Smooth muscle cell (in vitro differentiated cells): ENCODE measurements around the gene EXPH5. TPM values are rescaled to one million over a fixed set of nuclear protein-coding genes. Genes with fewer than 3 reads are reported as not detected.

ENCODE experiments used
- DNase-seq: peaks from one replicate; lab custom pipeline; 2025; ENCODE audit not compliant: unreplicated experiment; lab: John Stamatoyannopoulos, UW
- H2AFZ ChIP-seq: fragments of 200-600 bp; sonication (generic); 2 replicates; pipeline ENCODE4 v1.6.0; 2016; ENCODE audit warnings: antibody characterized with exemption, low read depth, mild to moderate bottlenecking
- H3F3A ChIP-seq: fragments of 200-600 bp; sonication (generic); 2 replicates; pipeline ENCODE4 v1.6.0; 2017; ENCODE audit warnings: antibody characterized with exemption, low read depth
- H3K27ac ChIP-seq: fragments of 200-600 bp; sonication (generic); 2 replicates; pipeline ENCODE4 v1.5.1; 2016; ENCODE audit warnings: low read depth, mild to moderate bottlenecking
- H3K27me3 ChIP-seq: fragments of 200-600 bp; sonication (generic); 2 replicates; pipeline ENCODE4 v1.6.1; 2016; ENCODE audit warnings: low read depth, mild to moderate bottlenecking
- H3K36me3 ChIP-seq: fragments of 200-600 bp; sonication (generic); 2 replicates; pipeline ENCODE4 v1.5.1; 2016; ENCODE audit warnings: low read depth
- H3K4me1 ChIP-seq: fragments of 200-600 bp; sonication (generic); 2 replicates; pipeline ENCODE4 v1.5.1; 2016; ENCODE audit warnings: low read depth
- H3K4me2 ChIP-seq: fragments of 200-600 bp; sonication (generic); 2 replicates; pipeline ENCODE4 v1.6.0; 2016; ENCODE audit warnings: mild to moderate bottlenecking
- H3K4me3 ChIP-seq: fragments of 200-600 bp; sonication (generic); 2 replicates; pipeline ENCODE4 v1.5.1; 2016; ENCODE audit warnings: mild to moderate bottlenecking
- H3K79me2 ChIP-seq: fragments of 200-600 bp; sonication (generic); 2 replicates; pipeline ENCODE4 v1.6.0; 2016; ENCODE audit warnings: low read depth, mild to moderate bottlenecking
- H3K9ac ChIP-seq: fragments of 200-600 bp; sonication (generic); 2 replicates; pipeline ENCODE4 v1.6.0; 2016; ENCODE audit warnings: low read depth
- H3K9me3 ChIP-seq: fragments of 200-600 bp; sonication (generic); replicated peaks from 2 replicates; pipeline ENCODE4 v1.5.1; 2016; ENCODE audit warnings: low read depth
- H4K20me1 ChIP-seq: fragments of 200-600 bp; sonication (generic); 2 replicates; pipeline ENCODE4 v1.6.0; 2016; ENCODE audit warnings: low read depth
- CTCF ChIP-seq: fragments of 200-600 bp; sonication (generic); IDR thresholded peaks from 2 replicates; pipeline ENCODE4 v1.5.1; 2017; ENCODE audit warnings: borderline replicate concordance, mild to moderate bottlenecking, antibody characterized with exemption; ENCODE audit not compliant: insufficient read depth, poor library complexity, severe bottlenecking
- WGBS: methylation state at CpG from one replicate; pipeline ENCODE4 v1.1.7; 2016; ENCODE audit warnings: low lambda C conversion rate; 5-methylcytosine and 5-hydroxymethylcytosine counted together
- polyA plus RNA-seq: library from polyadenylated mRNA; unstranded; fragments of >200 nt; fragmentation: Nextera tagmentation; extraction: Ambion mirVana; gene quantifications from 2 replicates; pipeline ENCODE4 v1.2.1, GENCODE V29; 2016
- total RNA-seq: library from RNA; depleted of rRNA; stranded (reverse); fragments of >200 nt; gene quantifications from 2 replicates; pipeline ENCODE4 v1.2.3, GENCODE V29; 2014

Gene EXPH5
- total and polyA plus RNA-seq, 2 experiments from 2014 or later, result 0.54 to 6.9 TPM

- no peak overlapping the region for H3K27ac ChIP-seq
- H4K20me1 ChIP-seq, result no peaks in the 10 kb centered on the region
- H3F3A ChIP-seq, result peaks cover 10% of the 10 kb centered on the region
- no peak overlapping the region for H3K4me2 ChIP-seq
- no peak overlapping the region for H3K4me3 ChIP-seq
- no peaks in the 10 kb centered on the region for H3K9me3 ChIP-seq
- H3K36me3 ChIP-seq, result peaks cover 8% of the 10 kb centered on the region
- no peak overlapping the region for H3K9ac ChIP-seq
- WGBS, result 97% methylated on average over 1 of the region's 1 CpG
- TF ChIP-seq CTCF, result no peak
- no peak for DNase-seq
- H3K4me1 ChIP-seq, result peaks cover 2% of the 10 kb centered on the region
- H3K27me3 ChIP-seq, result no peaks in the 10 kb centered on the region
- H3K79me2 ChIP-seq, result no peaks in the 10 kb centered on the region
- no peak overlapping the region for H2AFZ ChIP-seq
Observed at GRCh38 chr11:108472681-108473080, 120.9 kb downstream of the EXPH5 start.

GRCh38 chr11:108468478-108468864 lies 125.1 kb downstream of the EXPH5 start:
- no peak for DNase-seq
- Histone ChIP-seq H3K4me1 (peaks cover 8% of the 10 kb centered on the region), H3K4me2 (peak overlapping the region; percentile 94), H3F3A (peaks cover 10% of the 10 kb centered on the region), H3K4me3 (no peak overlapping the region), H3K27ac (peak overlapping the region; percentile 96), H3K79me2 (no peaks in the 10 kb centered on the region), H4K20me1 (no peaks in the 10 kb centered on the region), H3K9me3 (no peaks in the 10 kb centered on the region), H3K36me3 (no peaks in the 10 kb centered on the region), H3K9ac (no peak overlapping the region), H3K27me3 (no peaks in the 10 kb centered on the region), H2AFZ (peak overlapping the region; percentile 93)
- 34% methylated on average over 1 of the region's 1 CpG for WGBS
- TF ChIP-seq CTCF, result no peak

- Histone ChIP-seq H3K9me3 (no peaks in the 10 kb centered on the region), H3K36me3 (no peaks in the 10 kb centered on the region), H3K4me3 (peak within 1 kb of the TSS; percentile 73), H2AFZ (peak within 1 kb of the TSS; percentile 93), H3K4me1 (peaks cover 8% of the 10 kb centered on the region), H3K9ac (peak within 1 kb of the TSS; percentile 97), H4K20me1 (no peaks in the 10 kb centered on the region), H3F3A (peaks cover 10% of the 10 kb centered on the region), H3K27ac (peak within 1 kb of the TSS; percentile 96), H3K4me2 (peak within 1 kb of the TSS; percentile 94), H3K79me2 (no peaks in the 10 kb centered on the region), H3K27me3 (no peaks in the 10 kb centered on the region)
- TF ChIP-seq CTCF, result no peak
- DNase-seq, result peak; percentile 79
- WGBS, result under 1% methylated on average over 34 of the region's 35 CpGs
Observed at GRCh38 chr11:108467091-108467823, 126.3 kb downstream of the EXPH5 start, which contains the start of gene C11orf65. TSS of gene C11orf65 (minus strand) at chr11:108467529. CDS start at chr11:108461559, 5,970 bp downstream.

GRCh38 chr11:108466405-108466804 lies 127.2 kb downstream of the EXPH5 start:
- H3K36me3 ChIP-seq, result no peaks in the 10 kb centered on the region
- H3K9ac ChIP-seq, result peak overlapping the region; percentile 97
- peaks cover 8% of the 10 kb centered on the region for H3K4me1 ChIP-seq
- peak overlapping the region; percentile 96 for H3K27ac ChIP-seq
- no peaks in the 10 kb centered on the region for H3K9me3 ChIP-seq
- WGBS, result 76% methylated on average over 7 of the region's 7 CpGs
- H3K4me2 ChIP-seq, result peak overlapping the region; percentile 94
- no peaks in the 10 kb centered on the region for H3K27me3 ChIP-seq
- no peak for DNase-seq
- no peaks in the 10 kb centered on the region for H4K20me1 ChIP-seq
- H2AFZ ChIP-seq, result peak overlapping the region; percentile 93
- H3F3A ChIP-seq, result peaks cover 10% of the 10 kb centered on the region
- TF ChIP-seq CTCF, result no peak
- H3K79me2 ChIP-seq, result no peaks in the 10 kb centered on the region
- H3K4me3 ChIP-seq, result peak overlapping the region; percentile 73
